ENCODE measurements around the gene SDK2. TPM values are rescaled to one million over a fixed set of nuclear protein-coding genes. Genes with fewer than 3 reads are reported as not detected.

Gene SDK2
- total and polyA plus RNA-seq, 9 of the 15 experiments (the other 6 are each of a cell fraction or from before 2014, with no cell fraction given) = 0.04 TPM; not detected in 8

DNA sequence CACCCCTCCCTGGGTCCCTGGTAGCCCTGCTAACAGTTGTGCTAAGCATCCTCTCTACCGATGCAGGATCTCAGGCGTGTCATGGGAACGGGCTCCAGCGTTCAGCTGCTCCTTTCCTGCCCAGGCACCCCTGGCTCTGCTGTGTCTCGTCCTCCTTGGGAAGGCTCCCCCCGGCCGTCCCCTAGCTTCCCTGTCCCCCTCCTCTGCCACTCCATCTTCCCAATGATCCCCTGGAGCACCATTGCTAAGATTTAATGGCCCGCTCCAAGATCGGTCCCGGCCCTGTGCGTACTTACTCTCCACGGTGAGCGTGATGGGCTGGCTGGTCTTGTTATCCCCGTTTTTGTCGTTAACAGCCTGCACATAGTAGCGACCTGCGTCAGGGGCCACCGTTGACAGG lies 196.9 kb downstream of the SDK2 start:
- BruUV-seq (replicated peaks) = no TSS peak
- H3K4me3 ChIP-seq = no peak overlapping the region
- ChIA-PET POLR2A (no interaction called here), CTCF (ENCODE audit: low intra/inter-chr PET ratio) (no interaction called here)
- DNase-seq (ENCODE audit: extremely low read depth in 1 of 4, low spot score in 3 of 4) (no peak), FAIRE-seq (no peak), ATAC-seq (no peak)
- in situ Hi-C loops (cut with MboI) (no loop called here), intact Hi-C loops (cut with micrococcal nuclease) (no loop called here)
- no peaks in the 10 kb centered on the region for H3K9me3 ChIP-seq (replicated peaks; ENCODE audit: control insufficient read depth, insufficient read depth, low read depth, low read length)
- WGBS (ENCODE audit: insufficient coverage, low coverage, missing lambda C conversion rate) = 2% methylated on average over 16 of the region's 18 CpGs
- 0 out of 2 replicates have a peak, but pooled peaks cover 3% of the 10 kb centered on the region for H4K20me1 ChIP-seq (replicated peaks; ENCODE audit: control insufficient read depth, insufficient read depth, low read length)
- no peak overlapping the region for H3K27ac ChIP-seq (ENCODE audit: extremely low read depth, low read depth, low read length)
- H2AFZ ChIP-seq (ENCODE audit: low read depth, low read length) = no peak overlapping the region
- H3K4me1 ChIP-seq (replicated peaks in 1 of 2; ENCODE audit: control insufficient read depth in 2 of 2, insufficient read depth in 2 of 2, low read length in 2 of 2) = no peaks in the 10 kb centered on the region
- no peaks in the 10 kb centered on the region for H3K36me3 ChIP-seq (ENCODE audit: control insufficient read depth, insufficient read depth, low read length)
- H3K4me2 ChIP-seq (ENCODE audit: insufficient read depth, low read length) = no peak overlapping the region
- no peak overlapping the region for H3K9ac ChIP-seq (ENCODE audit: insufficient read depth in 1 of 2, low read depth in 2 of 2, low read length in 2 of 2)
- peaks cover 0 to 40% of the 10 kb centered on the region in 2 experiments; a peak in 2 of 5 replicates for H3K27me3 ChIP-seq (ENCODE audit: control insufficient read depth in 2 of 2, insufficient read depth in 2 of 2, low read length in 2 of 2)
- H3K79me2 ChIP-seq (ENCODE audit: control insufficient read depth, insufficient read depth, low read length) = no peaks in the 10 kb centered on the region
- H3K9me1 ChIP-seq (ENCODE audit: control insufficient read depth, insufficient read depth, low read length) = no peaks in the 10 kb centered on the region
- TF ChIP-seq TAF9B (IDR thresholded peaks at IDR 0.05; ENCODE audit: partially characterized antibody) = no peak
- no peak for TF ChIP-seq TCF7L2 (IDR thresholded peaks at IDR 0.05; ENCODE audit: low read depth, low read length)
- no peak for TF ChIP-seq GATAD2B (IDR thresholded peaks at IDR 0.05; ENCODE audit: borderline replicate concordance)
- TF ChIP-seq, protein P1, sequence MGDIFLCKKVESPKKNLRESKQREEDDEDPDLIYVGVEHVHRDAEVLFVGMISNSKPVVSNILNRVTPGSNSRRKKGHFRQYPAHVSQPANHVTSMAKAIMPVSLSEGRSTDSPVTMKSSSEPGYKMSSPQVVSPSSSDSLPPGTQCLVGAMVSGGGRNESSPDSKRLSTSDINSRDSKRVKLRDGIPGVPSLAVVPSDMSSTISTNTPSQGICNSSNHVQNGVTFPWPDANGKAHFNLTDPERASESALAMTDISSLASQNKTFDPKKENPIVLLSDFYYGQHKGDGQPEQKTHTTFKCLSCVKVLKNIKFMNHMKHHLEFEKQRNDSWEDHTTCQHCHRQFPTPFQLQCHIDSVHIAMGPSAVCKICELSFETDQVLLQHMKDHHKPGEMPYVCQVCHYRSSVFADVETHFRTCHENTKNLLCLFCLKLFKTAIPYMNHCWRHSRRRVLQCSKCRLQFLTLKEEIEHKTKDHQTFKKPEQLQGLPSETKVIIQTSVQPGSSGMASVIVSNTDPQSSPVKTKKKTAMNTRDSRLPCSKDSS (IDR thresholded peaks at IDR 0.05; ENCODE audit: low read depth, partially characterized antibody) = no peak
- no peak for TF ChIP-seq ZNF274 (IDR thresholded peaks at IDR 0.05; ENCODE audit: borderline replicate concordance, low read depth, low read length)
- TF ChIP-seq, protein P2, sequence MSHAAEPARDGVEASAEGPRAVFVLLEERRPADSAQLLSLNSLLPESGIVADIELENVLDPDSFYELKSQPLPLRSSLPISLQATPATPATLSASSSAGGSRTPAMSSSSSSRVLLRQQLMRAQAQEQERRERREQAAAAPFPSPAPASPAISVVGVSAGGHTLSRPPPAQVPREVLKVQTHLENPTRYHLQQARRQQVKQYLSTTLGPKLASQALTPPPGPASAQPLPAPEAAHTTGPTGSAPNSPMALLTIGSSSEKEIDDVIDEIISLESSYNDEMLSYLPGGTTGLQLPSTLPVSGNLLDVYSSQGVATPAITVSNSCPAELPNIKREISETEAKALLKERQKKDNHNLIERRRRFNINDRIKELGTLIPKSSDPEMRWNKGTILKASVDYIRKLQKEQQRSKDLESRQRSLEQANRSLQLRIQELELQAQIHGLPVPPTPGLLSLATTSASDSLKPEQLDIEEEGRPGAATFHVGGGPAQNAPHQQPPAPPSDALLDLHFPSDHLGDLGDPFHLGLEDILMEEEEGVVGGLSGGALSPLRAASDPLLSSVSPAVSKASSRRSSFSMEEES (CRISPR knock-in tag; IDR thresholded peaks at IDR 0.05) = no peak
- no peak for TF ChIP-seq MEIS2 (IDR thresholded peaks at IDR 0.05; ENCODE audit: partially characterized antibody)
- no peak for TF ChIP-seq SMAD1 (IDR thresholded peaks at IDR 0.05; ENCODE audit: low read depth, low read length, partially characterized antibody)
- TF ChIP-seq MTF1 (CRISPR knock-in tag; IDR thresholded peaks at IDR 0.05; ENCODE audit: borderline replicate concordance) = no peak
- TF ChIP-seq, protein P3, sequence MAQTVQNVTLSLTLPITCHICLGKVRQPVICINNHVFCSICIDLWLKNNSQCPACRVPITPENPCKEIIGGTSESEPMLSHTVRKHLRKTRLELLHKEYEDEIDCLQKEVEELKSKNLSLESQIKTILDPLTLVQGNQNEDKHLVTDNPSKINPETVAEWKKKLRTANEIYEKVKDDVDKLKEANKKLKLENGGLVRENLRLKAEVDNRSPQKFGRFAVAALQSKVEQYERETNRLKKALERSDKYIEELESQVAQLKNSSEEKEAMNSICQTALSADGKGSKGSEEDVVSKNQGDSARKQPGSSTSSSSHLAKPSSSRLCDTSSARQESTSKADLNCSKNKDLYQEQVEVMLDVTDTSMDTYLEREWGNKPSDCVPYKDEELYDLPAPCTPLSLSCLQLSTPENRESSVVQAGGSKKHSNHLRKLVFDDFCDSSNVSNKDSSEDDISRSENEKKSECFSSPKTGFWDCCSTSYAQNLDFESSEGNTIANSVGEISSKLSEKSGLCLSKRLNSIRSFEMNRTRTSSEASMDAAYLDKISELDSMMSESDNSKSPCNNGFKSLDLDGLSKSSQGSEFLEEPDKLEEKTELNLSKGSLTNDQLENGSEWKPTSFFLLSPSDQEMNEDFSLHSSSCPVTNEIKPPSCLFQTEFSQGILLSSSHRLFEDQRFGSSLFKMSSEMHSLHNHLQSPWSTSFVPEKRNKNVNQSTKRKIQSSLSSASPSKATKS (CRISPR knock-in tag; IDR thresholded peaks at IDR 0.05) = no peak
- no peak for TF ChIP-seq ARHGAP35 (IDR thresholded peaks at IDR 0.05; ENCODE audit: partially characterized antibody)
- no peak for TF ChIP-seq GTF2E2 (tag; IDR thresholded peaks at IDR 0.05)
- no peak for TF ChIP-seq ZNF146 (CRISPR knock-in tag; IDR thresholded peaks at IDR 0.05; ENCODE audit: unreplicated experiment)
- no peak for TF ChIP-seq RBM25 (IDR thresholded peaks at IDR 0.05; ENCODE audit: low read depth, low read length, severe bottlenecking)

All from K562 (cell line).